Midbrain (tissue), 1 donor: ENCODE data around the gene RASGEF1C.
"Not testable (repeated sequence)": the region's sequence is repeated elsewhere in the genome, so short reads cannot be mapped to it uniquely, and the experiment has no call there.

Experiments used
- DNase-seq: peaks from one replicate; lab custom pipeline; 2025; lab: John Stamatoyannopoulos, UW

Gene RASGEF1C

DNA sequence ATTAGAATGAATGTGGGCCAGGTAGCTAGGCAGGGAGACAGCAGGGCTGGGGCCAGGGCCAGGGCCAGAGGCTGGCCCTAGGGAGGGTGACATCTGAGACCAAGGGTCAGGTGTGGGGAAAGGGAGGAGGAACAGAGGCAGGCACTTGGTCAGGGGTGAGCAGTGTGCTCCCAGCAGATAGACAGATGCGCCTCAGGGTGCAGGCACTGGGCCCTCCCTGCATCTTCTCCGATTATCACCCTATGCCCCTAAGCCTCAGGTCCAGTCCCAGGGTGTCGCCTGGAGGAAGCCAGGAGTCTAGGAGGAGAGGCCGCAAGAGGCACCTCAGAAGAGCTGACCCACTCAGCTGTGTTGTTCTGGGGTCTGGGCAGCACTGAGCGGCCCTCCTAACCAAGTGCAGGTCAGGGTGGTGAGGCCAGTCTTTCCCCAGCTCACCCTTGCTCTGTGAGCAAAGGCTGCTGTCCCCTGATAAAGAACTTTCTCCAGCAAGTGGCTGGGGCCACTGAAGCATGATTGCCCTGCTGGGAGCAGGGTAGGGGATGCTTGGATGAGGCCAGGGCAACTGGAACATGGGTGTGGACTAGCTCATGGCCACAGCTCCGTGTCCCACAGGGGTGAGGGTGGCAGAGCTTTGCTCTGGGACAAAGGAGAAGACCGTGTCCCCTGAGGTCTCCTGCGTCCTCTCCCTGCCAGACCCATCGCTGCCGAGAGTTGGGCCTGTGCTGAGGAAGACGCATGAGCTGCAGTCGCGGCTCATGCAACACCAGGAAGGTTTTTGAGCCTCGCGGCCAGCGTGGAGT is 2.1 kb upstream of the RASGEF1C start:
- no peak for DNase-seq

DNA sequence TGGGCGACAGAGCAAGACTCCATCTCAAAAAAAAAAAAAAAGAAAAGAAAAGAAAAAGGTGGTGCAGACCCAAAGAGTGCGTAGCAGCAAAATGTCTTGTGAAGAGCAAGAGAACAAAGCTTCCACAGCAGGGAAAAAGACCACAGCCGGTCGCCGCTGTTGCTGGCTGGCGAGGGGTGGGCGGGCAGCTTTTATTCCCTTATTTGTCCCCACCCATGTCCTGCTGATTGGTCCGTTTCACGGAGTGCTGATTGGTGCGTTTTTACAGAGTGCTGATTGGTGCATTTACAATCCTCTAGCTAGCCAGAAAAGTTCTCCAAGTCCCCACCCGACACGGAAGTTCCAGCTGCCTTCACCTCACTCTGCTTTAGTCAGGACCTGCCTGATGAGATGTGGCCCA is 1.1 kb upstream of the RASGEF1C start:
- not testable (repeated sequence) for DNase-seq

DNA sequence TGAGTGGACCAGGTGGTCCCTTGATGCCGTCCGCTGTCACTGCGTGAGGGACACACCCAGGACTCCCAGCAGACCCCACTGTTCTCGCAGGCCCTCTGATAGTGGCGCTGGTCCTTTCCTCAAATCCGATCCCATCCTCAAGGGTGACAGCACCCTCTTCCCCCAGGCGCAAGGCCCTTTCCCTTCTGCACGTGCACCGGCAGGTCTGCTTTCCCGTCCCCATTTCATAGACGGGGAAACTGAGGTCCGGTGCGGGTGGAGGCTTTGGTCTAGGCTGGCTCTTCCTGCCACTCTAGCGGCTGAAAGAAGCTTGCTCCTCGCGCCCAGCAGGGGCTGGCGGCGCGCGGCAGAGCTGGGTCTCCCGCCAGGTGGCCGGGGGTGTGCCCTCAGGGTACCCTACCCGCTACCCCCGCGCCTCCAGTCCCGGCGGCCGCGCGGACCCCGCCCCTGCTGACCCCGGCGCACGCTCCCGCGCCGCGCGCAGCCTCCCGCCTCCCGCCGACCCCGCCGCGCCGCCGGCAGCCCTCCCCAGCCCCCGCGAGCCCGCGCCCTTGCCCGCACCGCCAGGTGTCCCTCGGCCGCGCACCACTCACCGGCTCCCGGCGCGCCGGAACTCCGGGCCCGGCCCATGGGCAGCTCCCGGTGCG is 453 bp downstream of the RASGEF1C start:
- DNase-seq: no peak

DNA sequence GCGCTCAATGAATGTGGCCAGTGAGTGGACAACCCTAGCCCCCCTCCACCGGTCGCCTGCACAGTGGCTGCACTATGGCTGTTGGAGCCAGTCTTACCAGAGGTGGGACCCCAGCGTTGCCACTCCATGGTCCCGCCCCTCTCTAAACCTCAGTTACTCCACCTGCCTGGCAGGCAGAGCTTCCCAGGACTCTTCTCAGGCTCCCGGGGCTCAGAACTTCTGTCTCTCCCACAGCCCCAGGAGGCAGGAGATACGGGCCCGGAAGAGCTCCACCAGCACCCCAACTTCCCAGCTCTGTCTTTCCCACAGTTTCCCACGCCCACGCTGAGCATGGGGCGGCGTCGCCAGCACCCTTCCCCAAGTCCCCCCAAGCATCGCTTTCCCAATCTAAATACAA is 975 bp downstream of the RASGEF1C start:
- DNase-seq: no peak

DNA sequence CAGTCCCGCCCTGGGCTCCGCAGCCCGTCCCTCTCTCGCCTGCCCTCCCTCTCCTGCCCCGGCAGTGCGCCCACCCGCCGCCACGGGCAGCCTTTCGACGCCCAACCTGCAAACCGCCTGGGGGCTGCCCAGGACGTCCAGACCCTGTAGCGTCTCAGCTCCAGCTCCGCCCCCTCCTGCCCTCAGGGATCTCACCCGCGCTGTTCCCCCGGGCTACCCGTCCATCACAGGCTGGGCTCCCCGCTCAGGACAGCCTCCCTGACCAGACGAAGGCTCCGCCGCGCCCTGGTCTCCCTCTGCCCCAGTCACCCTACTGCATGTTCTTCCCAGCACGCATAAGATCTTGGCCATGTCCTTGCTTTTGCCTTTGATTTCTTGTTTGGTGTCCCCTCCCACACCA is 1.4 kb downstream of the RASGEF1C start:
- DNase-seq: no peak

DNA sequence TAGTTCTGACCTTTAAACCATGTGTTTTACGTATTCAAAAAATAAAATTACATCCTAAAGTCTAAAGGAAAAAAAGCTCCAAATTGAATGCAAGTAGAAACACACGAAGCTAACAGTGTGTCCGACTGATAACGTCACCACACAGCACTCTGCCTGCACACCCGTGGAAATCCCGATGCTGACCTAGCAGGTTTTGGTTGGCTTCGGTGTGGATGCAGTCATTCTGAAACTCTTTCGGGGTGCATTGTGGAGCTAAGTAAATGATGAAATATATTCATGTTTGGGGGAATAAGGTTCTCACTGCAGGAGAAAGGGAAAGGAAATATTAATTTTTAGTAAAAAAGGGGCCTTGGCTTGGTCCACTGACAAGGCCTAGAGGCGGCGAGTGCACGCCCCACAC is 2.0 kb downstream of the RASGEF1C start:
- no peak for DNase-seq

DNA sequence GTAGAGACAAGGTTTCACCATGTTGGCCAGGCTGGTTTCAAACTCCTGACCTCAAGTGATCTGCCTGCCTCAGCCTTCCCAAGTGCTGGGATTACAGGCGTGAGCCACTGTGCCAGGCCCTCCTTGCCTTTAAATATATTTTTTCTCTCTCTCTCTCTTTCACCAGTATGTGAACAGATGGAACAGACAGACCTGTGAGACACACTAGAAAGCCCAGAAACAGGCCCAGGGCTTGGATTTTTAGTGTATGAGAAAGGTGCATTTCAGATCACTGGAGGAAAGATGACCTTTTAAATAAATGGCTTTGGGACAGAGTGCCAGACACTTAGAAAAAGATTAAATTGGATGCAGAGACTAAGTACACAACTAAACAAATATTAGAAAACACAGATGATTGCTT is 3.1 kb downstream of the RASGEF1C start:
- DNase-seq: no peak

DNA sequence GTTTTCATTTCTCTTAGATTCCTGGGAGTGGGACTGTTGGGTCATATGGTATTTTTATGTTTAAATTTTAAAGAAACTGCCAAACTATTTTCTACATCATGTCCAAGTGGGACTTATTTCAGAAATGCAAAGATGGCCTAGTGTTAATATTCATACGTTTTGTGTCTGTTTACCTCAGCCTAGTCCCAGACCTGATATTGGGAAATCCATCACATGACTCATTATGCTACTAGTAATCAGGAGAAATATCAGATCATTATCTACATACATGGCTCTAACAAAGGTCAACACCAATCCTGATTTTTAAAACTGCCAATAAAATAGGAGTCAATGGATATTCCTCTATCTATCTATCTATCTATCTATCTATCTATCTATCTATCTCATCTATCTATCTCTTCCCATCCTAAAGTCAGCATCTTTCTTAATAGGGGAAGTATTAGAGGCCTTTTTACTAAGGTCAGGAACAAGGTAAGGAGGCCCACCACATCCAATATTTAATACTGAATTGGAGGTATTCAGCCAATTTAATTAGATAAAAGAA is 4.7 kb downstream of the RASGEF1C start:
- DNase-seq: no peak

DNA sequence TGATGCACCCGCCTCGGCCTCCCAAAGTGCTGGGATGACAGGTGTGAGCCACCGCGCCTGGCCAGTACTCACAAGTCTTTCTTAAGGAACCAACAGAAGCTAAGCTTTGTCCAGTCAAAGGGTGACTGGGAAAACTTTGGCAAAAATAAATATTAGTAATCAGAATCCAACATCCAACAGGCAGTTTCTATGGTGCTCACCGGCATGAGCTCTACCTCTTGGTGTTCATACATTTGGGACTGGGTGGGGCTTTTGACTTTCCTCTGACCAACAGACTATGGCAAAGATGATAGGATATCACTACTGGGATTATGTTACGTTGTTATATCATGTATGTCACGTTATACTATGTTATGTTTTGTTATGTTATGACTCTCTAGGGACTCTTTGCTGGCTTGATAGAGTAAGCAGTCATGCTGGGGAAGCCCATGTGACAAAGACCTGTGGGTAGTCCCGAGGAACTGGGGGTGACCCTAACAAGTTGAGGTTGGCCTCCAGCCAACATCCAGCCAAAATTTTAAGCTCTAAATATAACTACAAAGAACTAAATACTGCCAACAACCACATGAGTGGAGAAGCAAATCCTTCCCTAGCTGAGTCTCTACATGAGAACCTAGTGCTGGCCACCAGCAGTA is 6.0 kb downstream of the RASGEF1C start:
- no peak for DNase-seq

DNA sequence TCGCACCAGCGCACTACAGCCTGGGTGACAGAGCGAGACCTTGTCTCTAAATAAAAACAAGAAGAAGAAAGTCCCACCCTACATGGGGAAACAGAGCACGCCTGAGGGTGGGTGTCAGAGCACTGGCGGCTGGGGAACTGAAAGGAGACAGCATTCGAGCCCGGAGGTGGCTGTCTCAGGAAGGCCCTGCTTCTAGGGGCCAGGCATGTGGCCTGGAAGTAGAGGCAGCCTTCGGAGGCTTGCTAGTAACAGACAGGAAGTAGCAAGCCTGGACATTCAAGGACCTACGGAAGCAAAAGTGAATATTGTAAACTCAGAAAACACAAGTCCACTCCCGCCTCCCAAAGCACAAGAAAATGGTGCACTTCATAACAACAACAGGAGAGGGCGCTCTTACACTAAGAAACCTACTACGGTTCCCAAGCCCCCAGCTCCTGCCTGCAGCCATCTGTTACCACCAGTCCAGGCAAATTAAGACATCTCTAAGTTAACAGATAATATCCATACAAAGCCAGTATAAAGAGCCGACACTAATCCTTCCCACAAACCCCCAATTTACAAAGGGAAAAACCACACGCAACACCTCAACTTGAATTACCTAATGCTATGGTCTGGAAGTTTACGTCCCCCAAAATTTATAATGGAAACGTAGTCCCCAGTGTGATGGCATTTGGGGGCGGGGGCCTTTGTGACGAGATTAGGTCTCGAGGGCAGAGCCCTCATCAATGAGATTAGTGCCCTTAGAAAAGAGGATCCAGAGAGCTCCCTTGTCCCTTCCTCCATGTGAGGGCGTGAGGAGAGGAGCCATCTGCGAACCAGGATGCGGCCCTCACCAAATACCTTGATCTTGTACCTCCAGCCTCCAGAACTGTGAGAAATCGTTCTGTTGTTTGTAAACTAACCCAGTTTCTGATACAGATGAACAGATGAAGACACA is 7.7 kb downstream of the RASGEF1C start:
- peak; percentile 27 for DNase-seq

DNA sequence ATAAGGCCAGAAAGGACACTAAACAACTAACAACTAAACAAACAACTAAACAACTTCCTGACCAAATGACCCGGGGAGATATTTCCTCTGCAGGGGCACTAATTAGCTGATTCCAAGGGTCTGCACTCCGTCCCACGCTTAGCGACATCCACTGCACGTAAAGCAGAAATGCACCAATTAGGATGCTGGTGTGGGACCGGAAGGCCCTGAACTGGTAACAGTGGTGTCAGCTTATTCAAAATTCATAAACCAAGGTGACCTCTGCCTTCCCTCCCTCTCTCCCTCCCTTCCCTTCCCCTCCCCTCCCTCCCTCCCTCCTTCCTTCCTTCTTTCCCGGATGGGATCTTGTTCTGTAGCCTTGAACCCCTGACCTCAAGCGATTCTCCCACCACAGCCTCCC is 9.6 kb downstream of the RASGEF1C start:
- no peak for DNase-seq

DNA sequence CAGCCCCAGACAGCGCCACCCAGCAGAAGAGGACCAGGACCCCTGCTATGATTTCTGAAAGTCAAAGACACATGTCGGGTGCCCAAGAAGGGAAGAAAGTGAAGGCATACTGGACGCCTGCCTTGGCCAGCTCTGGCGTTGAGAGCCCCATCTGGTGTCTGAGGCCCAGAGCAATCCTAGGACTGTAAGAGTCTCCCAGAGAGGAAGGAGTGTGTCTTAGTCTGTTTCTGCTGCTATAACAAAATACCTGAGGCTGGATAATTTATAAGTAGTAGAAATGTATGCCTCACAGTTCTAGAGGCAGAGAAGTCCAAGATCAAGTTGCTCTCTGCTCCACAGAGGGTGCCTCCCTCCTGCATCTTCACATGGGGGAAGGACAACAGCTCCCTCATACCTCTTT is 10.8 kb downstream of the RASGEF1C start:
- DNase-seq: no peak

DNA sequence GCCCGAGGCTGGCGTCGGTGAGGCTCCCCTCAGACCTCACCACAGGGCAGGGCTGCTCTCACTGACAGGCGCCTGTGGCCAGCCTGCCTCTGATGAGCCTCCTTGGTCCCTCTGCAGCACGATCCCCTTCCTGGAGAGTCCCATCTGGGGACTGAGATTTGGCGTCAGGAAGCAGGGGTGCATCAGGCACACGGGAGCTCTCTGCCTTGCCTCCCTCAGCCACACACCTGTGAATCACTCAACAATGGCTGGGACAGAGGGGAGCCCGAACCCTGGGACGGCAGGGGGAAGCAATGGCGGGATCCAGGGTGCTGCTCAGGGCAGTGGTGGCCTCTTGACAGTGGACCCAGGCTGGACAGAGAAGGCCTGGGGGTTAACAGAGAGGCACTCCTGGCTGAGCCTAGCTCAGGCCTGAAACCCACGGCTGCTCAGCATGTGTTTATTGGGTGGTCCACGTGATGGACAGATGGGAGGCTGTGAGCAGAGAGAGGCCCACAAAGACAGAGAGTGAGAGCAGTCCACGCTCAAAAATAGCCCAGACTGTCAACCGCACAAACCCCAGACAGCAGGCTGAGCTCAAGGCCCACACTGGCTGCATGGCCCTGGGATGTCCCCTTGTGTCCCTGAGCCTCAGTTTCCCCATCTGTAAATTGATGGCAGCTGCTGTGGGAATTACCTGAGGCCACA is 11.9 kb downstream of the RASGEF1C start:
- peak; percentile 14 for DNase-seq

DNA sequence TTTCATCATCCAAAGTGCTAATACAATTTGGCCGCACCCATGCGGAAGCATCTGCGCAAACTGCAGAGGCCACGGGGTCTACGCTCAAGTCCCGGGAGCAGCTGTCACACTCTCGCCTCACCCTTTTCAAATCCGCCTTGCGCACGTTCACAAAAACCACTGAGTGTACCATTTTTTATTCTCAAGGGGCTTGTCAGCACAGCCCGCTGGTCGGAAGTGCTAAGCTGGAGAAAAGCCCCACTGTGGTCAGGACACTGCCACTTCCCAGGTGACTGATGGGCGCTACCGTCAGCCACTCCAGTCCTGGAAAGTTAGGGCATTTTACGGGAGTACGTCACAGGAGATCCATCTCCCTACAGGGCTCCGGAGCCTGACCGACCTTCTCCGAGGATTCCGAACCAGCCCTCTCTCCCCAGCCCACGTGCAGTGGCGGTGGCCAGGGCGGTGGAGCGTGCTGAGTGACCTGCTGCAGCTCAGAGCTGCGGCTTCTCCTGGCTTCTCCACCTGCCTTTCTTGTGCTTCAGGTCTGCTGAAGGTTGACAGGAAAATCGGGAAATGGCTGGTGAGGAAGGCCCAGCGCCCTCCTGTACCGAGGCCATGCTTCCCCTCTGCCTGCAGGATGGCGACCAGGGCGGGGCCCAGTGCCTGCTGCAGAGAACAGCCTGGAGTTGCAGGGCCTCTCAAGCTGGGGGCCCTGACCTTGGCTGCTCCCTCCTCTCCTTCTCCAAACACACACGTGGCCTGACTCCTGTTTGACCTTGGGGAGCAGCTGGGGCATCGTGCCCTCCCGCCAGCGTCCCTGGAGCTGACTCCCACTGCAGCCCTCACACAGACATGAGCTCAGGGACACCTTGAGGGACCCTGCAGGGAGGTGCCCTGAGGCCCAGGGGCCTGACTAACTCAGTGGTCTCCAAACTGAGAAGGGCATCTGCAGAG is 14.3 kb downstream of the RASGEF1C start:
- no peak for DNase-seq

DNA sequence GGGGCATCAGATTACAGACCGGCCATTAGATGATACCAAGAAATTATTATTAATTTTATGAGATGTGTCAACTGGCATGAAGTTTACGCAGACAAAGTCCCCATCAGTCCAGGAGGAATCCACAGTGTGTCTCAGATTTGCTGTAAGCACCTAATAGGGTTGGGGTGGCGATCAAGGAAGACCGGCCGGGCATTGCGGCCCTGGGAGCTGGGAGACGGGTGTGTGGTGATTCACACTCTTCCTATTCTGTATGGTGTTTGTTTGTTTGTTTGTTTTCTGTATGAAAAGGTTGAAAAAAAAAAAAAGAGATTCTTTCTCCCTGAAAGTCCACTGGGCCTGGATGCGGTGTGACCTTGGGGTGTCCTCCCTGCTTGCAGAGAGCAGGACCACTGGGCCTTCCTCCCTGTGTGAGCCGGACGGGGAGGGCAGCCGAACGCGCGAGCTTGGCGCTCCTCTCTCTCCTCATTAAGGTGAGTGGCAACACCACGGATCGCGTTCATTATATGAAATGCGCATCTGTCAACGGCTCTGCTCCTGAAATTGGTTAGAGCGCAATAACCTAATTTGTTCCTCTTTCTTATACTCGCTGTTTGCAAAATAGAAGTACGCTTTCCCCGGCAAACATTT is 15.1 kb downstream of the RASGEF1C start:
- DNase-seq: no peak

DNA sequence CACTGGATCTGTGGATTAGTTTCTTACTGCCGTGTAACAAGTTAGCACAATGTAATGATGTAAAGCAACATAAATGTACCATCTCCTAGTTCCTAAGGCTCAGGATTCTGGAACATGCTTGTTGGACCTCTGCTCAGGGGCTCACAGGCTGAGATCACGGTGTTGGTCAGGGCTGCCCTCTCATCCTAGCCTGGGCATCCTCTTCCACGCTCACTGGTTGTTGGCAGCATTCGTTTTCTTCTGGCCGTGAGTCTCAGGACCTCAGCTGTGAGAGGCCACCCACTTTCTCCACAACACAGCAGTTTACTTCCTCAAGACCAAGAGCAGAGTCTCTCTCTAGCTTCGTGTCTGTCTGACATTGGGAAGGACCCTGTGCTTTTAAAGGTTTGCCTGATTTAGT is 17.3 kb downstream of the RASGEF1C start:
- no peak for DNase-seq

DNA sequence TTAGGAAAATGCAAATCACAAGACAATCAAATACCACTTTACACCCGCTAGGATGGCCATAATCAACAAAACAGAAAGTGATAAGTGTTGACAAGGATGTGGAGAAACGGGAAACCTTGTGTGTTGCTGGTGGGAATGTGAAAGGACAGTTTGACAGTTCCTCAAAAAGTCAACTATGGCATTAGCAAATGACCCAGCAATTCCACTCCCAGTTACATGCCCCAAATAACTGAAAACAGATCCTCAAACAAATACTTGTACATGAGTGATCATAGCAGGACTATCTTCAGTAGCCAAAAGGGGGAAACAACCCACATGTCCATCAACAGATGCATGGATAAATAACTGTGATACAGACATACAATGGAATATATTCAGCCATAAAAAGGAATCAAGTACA is 21.2 kb downstream of the RASGEF1C start:
- no peak for DNase-seq

DNA sequence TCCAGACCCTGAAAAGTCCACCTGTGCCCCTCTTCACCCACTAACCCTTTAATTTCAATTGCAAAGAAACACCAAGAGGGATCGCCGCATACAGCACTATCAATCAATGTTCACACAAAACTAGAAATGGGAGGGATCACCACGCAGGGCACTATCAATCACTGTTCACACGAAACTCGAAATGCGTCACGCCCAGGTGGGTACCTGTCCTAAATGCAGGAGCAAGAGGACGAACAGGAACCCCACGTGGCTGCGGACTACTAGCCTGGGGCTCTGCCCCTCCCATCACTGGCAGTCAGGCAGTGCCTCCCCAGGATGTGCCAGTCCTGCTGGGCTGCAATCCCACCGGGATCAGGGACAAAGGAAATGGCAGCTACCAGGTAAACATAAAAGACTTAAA is 28.2 kb downstream of the RASGEF1C start:
- DNase-seq: no peak

DNA sequence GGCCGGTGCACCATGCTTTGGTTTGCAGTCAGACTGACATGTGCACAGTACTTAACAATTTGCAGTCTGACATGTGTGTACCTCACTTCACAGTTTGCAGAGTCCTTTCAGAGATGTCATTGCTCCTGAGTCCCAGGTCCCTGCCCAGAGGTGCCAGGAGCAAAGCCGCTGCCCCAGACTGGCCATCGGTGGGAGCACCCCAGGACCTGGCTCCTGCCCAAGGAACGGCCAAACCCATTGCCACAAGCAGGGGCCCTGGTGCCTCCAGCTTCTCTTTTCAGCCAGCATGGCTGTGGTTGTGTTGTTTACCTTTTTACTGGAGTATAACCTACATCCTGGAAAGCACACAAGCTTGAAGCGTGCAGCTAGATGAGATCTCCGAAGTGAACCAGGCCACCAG is 28.6 kb downstream of the RASGEF1C start:
- DNase-seq: no peak
